Left ventricle myocardium inferior (tissue), 1 donor: Measurements from ENCODE around the gene CD84. TPM values are rescaled to one million over a fixed set of nuclear protein-coding genes. Genes with fewer than 3 reads are reported as not detected.

Source experiments
- DNase-seq: peaks from one replicate; pipeline ENCODE4 v3.0.0-alpha.2; 2020
- H3K27ac ChIP-seq: fragments of 200-600 bp; replicated peaks from 2 replicates; pipeline ENCODE4 v1.8.0; 2021
- H3K27me3 ChIP-seq: fragments of 200-600 bp; 2 replicates; pipeline ENCODE4 v1.8.0; 2021; ENCODE audit warnings: low read depth
- H3K36me3 ChIP-seq: fragments of 200-600 bp; 2 replicates; pipeline ENCODE4 v1.8.0; 2021
- H3K4me1 ChIP-seq: fragments of 200-600 bp; 2 replicates; pipeline ENCODE4 v1.8.0; 2021
- H3K4me3 ChIP-seq: fragments of 200-600 bp; 2 replicates; pipeline ENCODE4 v1.8.0; 2021; ENCODE audit warnings: mild to moderate bottlenecking, moderate library complexity
- H3K9me3 ChIP-seq: fragments of 200-600 bp; replicated peaks from 2 replicates; pipeline ENCODE4 v1.8.0; 2021
- CTCF ChIP-seq: fragments of 200-600 bp; IDR thresholded peaks from 2 replicates; pipeline ENCODE4 v1.8.0; 2021; ENCODE audit warnings: antibody characterized with exemption, mild to moderate bottlenecking, borderline replicate concordance
- intact Hi-C: fragments of 100-400 bp; cut with micrococcal nuclease; formaldehyde crosslinking; loops from one replicate; pipeline ENCODE4 v1.11.0; 2022
- total RNA-seq: library from RNA; stranded (reverse); fragmentation: NEBNext Ultra II Directional; extraction: Animal tissue kit (Norgen Biotek cat#: 25700); gene quantifications from one replicate; pipeline ENCODE4 v1.2.1, GENCODE V29; 2021
- donor health status: DM: no; HTN: yes; CAD: no; lungs with severe emphysema.

Gene CD84
- total RNA-seq, 1 donor from 2014 or later = 3.6 TPM

GRCh38 chr1:160615660-160616059, 36.4 kb upstream of the CD84 start:
- Histone ChIP-seq H3K36me3 (no peaks in the 10 kb centered on the region), H3K27me3 (peaks cover 30% of the 10 kb centered on the region)
- TF ChIP-seq CTCF = no peak

GRCh38 chr1:160614410-160614809, 35.1 kb upstream of the CD84 start:
- Histone ChIP-seq H3K4me3 (no peak overlapping the region), H3K27me3 (peaks cover 43% of the 10 kb centered on the region), H3K4me1 (no peaks in the 10 kb centered on the region), H3K27ac (no peak overlapping the region), H3K9me3 (no peaks in the 10 kb centered on the region), H3K36me3 (no peaks in the 10 kb centered on the region)
- DNase-seq = no peak
- intact Hi-C loops = no loop called here
- no peak for TF ChIP-seq CTCF

More at GRCh38 chr1:160615660-160616059, 36.4 kb upstream of the CD84 start:
- Histone ChIP-seq H3K4me1 (no peaks in the 10 kb centered on the region), H3K27ac (no peak overlapping the region), H3K4me3 (no peak overlapping the region), H3K9me3 (no peaks in the 10 kb centered on the region)
- intact Hi-C loops = no loop called here
- DNase-seq = no peak

- Histone ChIP-seq H3K27me3 (peaks cover 60% of the 10 kb centered on the region), H3K9me3 (no peaks in the 10 kb centered on the region), H3K4me1 (no peaks in the 10 kb centered on the region), H3K27ac (no peak overlapping the region), H3K36me3 (no peaks in the 10 kb centered on the region), H3K4me3 (no peak overlapping the region)
- no peak for DNase-seq
- intact Hi-C loops = no loop called here
- TF ChIP-seq CTCF = no peak
Measured at GRCh38 chr1:160612613-160613218, 33.4 kb upstream of the CD84 start.

GRCh38 chr1:160610569-160611242, 31.4 kb upstream of the CD84 start:
- Histone ChIP-seq H3K9me3 (no peaks in the 10 kb centered on the region), H3K4me3 (no peak overlapping the region), H3K27me3 (peaks cover 64% of the 10 kb centered on the region), H3K4me1 (no peaks in the 10 kb centered on the region), H3K27ac (no peak overlapping the region), H3K36me3 (no peaks in the 10 kb centered on the region)
- DNase-seq = no peak
- no peak for TF ChIP-seq CTCF
- intact Hi-C loops = no loop called here

GRCh38 chr1:160608941-160609340, 29.6 kb upstream of the CD84 start:
- Histone ChIP-seq H3K36me3 (no peaks in the 10 kb centered on the region), H3K27ac (no peak overlapping the region), H3K4me1 (no peaks in the 10 kb centered on the region), H3K9me3 (peaks cover 15% of the 10 kb centered on the region), H3K4me3 (no peak overlapping the region), H3K27me3 (peaks cover 63% of the 10 kb centered on the region)
- TF ChIP-seq CTCF = no peak
- intact Hi-C loops = loop anchor here (5.0 kb wide), 1 partner anchor 177 kb away; no protein-coding TSS in a partner anchor
- DNase-seq = no peak
